ENCODE measurements around the gene AFG3L2.
A peak's percentile ranks its signal among the peaks of the same experiment; 100 is the strongest.

AFG3L2 gene

DNA sequence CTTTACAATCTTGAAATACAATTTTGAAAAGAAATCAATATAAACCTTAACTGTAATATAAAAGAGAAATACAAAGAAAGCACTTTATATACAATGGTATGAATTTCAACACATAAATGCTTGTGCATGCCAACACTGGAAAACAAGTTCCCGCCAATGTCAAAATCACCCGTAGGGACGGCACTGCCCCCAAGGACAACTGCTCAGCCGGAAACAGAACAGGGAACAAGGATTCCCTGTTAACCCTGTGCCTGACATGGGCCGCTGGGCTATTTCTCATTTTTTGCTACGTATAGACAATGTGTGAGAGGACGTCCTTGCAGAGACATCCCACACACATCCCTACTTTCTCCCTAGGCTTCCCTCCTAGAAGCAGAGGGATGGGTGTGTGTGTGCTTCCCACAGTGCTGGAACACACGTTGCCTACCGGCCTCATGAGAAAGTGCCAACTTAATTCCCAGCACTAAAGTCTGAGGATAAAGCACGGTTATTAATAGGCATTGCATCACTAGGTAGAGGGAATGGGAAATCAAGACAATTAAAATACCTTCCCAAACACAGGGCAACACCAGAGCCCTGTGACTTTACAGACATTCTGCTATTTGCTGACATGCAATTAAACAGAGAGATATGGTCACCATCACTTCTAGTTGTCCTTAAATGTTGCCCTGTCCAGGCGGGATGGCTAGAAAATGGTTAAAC, 14.4 kb downstream of the AFG3L2 start:
- no peak for DNase-seq (ENCODE audit: low read depth in 2 of 3, low spot score in 2 of 3)

DNA sequence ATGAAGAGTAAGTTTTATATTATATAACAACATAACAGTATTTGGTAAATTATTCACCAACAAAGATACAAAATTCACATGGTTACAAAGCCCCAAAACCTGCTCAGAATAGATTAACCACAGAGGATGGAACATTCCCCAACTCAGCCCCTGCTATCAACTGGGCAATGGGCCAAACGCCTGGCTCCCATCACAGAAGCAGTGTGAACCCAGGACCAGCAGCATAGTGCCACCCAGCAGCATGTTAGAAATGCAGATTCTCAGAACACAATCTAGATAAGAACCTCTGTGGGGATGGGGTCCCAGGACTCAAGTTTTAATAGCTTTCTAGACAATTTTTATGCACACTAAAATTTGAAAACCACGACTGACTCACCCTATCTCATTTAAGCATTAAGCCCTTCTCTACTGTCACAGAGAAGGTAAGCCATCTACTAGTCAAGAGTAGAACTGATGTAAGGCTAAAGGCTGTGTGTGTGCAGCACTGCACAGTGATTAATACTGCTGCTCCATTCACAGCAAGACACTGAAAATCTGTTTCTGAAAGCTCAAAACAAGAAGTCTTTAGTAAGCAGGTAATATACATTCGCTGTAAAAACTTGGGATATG, 15.2 kb downstream of the AFG3L2 start:
- DNase-seq (ENCODE audit: low read depth in 2 of 3, low spot score in 2 of 3) = no peak

GRCh38 chr18:12359515-12359927, 17.5 kb downstream of the AFG3L2 start:
- DNase-seq (ENCODE audit: low read depth in 2 of 3, low spot score in 2 of 3) = no peak

DNA sequence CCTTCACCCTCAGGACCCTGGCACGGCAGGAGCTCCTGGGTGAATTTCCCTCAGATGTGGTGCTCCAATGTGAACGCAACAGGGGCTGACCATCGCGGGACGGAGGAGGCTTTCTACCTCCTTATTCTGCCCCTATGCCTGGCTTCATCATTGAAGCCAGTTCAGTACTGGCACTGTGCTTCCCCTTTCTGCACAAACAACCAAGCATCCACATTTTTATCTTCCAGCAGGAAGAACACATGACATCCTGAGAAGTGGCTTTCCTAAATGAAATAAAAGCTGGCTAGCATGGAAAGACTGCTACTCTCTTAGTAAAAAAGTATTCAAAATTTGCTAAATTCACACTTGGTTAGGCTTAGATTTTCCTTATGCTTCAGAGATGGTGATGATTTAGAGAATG, 24.8 kb downstream of the AFG3L2 start:
- DNase-seq (ENCODE audit: low read depth in 2 of 3, low spot score in 2 of 3) = no peak

DNA sequence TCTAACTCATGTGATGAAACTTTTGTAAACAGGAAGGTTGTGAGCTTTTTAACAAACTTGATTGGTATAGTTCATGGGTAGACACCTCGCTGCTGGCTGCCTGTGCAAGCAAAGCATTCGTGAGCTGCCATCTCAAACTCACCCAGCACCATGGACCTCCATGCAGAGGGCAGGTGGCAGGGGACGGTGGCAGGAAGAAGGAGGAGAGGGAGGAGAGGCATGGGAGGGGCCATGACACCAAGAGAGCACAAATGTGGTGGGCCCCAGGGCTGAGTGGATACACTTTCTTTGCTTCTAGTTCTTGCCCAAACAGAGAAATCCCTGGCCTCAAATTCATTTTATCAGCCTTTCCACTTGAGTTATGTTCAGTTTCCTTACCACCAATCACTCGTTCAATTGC, 29.1 kb downstream of the AFG3L2 start:
- no peak for DNase-seq (ENCODE audit: low read depth in 2 of 3, low spot score in 2 of 3)

DNA sequence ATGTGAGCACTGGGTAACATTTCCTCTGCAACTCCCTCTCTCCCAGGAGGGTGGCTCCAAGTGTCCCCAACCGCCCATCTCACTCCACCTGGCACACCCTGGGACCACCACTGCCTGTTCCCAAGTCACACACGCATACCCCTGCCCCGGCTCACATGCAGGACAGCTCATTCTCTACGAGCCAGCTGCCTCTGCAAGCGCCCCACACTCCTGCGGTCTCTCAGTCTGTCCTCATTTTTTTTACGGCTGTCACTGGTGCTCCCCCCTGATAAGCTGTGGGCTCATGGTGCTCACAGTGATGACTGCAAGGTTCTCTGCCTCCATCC, 30.8 kb downstream of the AFG3L2 start:
- no peak for DNase-seq (ENCODE audit: low read depth in 2 of 3, low spot score in 2 of 3)

GRCh38 chr18:12345491-12346239, 31.4 kb downstream of the AFG3L2 start:
- no peak for DNase-seq (ENCODE audit: low read depth in 2 of 3, low spot score in 2 of 3)

- DNase-seq (ENCODE audit: low read depth in 2 of 3, low spot score in 2 of 3) = no peak
Observed at GRCh38 chr18:12342661-12343060, 34.4 kb downstream of the AFG3L2 start.

GRCh38 chr18:12340945-12341660, 35.9 kb downstream of the AFG3L2 start:
- no peak for DNase-seq (ENCODE audit: low read depth in 2 of 3, low spot score in 2 of 3)

DNA sequence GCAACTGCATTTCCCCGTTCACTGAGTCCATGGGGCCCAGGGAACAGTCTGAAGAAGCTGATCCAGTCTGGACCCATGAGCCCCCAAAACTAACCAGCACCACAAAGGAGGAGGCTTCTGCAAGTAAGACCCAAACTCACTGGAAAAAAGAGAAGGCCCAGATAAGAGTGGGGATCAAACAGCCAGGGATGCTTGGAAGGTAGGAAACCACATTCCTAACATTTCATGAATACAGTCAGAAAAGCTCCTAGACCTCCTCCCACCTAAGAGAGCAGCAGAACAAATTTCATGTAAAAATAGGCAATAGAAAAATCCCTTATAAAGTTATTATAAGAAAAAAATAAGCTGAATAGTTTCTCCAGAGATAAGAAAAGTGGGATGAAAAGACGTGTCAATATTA, 38.6 kb downstream of the AFG3L2 start:
- no peak for DNase-seq (ENCODE audit: low read depth in 2 of 3, low spot score in 2 of 3)

DNA sequence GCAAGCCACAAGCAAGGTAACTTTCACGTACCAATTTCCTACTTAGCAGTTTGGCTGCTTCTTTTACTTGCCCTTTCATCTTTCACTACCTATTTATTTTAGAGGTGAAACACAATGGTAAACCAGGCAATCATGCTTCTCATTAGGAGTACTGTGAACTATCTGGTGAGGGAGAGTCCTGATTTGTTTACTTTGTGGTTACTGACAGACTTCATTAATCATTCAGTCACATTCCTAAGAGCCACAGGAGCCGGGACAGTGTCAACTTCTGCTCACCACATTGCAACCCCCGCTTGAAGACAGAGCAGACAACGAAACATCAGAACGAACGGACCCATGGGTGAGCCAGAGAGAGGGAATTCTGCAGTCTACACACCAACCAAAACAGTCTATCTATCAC, 40.1 kb downstream of the AFG3L2 start:
- DNase-seq (ENCODE audit: low read depth in 2 of 3, low spot score in 2 of 3) = no peak

DNA sequence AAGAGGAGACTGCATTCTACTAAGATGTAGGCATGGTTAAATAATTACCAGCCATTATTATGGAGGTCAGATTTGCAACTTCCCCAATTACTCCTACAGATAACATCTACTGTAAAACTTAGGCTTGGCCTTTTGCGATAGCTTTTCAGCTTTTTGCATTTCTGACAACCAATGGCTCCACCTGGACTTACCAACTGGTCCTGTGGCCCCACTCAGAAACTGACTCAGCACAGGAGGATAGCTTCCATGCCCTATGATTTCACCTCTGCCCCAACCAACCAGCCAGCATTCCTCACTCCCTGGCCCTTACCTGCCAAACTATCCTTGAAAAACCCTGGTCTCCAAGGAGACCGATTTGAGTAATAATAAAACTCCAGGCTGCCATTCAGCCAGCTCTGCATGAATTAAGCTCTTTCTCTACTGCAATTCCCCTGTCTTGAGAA, 40.8 kb downstream of the AFG3L2 start:
- DNase-seq (ENCODE audit: low read depth in 2 of 3, low spot score in 2 of 3) = no peak

GRCh38 chr18:12335503-12335902, 41.5 kb downstream of the AFG3L2 start:
- DNase-seq (ENCODE audit: low read depth in 2 of 3, low spot score in 2 of 3) = no peak

DNA sequence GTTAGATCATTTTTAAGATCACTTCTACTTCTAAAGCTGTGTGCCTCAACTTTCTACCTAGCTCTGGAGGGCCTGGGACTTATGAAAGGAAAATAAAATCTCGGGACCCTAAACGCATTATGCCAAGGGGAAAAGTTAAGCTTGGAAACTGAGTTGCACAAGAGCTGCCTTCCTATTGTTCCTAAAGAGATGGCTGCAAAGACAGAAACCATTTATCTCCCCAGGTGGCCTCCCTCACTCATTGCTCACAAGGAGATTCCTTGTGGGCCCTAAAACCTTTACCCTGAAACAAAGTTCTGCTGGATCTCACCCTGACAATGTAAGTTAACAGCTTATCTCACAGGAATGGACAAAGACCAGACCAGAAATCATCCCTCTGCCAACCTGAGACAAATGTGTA, 42.2 kb downstream of the AFG3L2 start:
- no peak for DNase-seq (ENCODE audit: low read depth in 2 of 3, low spot score in 2 of 3)

DNA sequence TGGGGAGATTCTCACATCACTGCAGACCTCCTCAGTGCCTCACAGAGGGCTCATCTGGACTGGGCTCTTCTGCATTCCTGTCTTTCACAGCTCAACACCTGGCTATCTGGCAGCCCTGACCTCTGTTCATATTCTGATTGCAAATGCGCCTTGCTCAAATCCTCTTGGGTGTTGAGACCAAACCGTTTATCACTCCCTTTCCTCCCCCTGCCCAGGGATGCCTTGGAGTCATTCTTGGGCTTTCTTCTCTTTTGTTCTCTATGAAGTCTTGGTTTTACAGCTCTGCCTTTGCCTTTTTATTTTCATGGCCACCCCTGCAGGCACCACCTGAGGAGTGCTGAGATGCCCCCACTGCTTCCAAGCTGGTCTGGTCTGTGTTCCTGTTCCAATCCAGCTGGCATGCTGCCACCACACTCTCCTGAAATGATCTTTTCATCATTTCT, 42.6 kb downstream of the AFG3L2 start:
- no peak for DNase-seq (ENCODE audit: low read depth in 2 of 3, low spot score in 2 of 3)

DNA sequence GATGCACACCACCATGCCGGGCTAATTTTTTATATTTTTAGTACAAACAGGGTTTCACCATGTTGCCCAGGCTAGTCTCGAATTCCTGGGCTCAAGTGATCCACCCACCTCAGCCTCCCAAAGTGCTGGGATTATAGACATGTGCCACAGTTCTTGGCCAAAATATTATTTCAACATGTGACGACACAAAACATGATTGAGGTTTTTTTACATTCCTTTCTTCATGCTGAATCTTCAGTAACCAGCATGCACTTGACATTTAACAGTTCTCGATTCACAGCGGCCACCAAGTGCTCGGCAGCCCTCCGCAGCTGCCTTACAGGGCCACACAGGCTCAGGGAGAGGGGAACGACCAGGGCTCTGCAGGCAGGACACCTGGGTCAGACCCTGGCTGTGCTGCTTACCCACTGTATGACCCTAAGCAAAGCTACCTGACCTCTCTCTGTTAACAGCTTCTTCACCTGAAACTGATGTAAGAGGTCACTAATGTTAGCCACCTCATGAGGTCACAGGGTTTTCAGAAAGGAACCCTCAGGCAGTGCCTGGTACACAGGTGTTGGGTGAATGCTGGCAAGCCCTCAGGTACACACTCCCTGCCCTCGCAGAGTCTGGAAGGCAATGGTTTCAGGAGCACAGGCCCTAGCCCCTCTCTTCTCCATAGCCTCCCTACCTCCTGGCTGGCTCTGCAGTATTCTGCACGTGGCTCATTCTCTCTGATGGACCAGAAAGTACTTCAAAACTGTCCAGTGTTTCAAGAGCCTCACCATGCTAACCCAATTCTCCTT, 43.3 kb downstream of the AFG3L2 start:
- DNase-seq (ENCODE audit: low read depth in 2 of 3, low spot score in 2 of 3) = no peak

DNA sequence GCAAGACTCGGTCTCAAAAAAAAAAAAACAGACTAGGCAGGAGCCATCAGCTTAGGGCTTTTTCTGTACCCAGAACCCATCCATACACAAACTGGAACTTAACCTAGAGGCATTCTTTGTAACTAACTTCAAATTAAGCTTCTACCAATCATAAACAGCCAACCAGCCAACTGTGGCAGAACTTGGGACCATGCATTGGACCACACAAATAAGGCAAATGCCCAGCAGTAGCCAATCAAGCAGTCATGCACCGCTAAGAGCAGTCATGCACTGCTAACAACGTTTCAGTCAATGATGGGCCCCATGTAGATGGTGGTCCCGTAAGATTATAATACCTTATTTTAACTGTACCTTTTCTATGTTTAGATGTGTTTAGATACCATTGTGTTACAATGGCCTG, 46.3 kb downstream of the AFG3L2 start:
- DNase-seq (ENCODE audit: low read depth in 2 of 3, low spot score in 2 of 3) = no peak

GRCh38 chr18:12329125-12329698, 47.8 kb downstream of the AFG3L2 start:
- DNase-seq (ENCODE audit: low read depth in 2 of 3, low spot score in 2 of 3) = no peak

DNA sequence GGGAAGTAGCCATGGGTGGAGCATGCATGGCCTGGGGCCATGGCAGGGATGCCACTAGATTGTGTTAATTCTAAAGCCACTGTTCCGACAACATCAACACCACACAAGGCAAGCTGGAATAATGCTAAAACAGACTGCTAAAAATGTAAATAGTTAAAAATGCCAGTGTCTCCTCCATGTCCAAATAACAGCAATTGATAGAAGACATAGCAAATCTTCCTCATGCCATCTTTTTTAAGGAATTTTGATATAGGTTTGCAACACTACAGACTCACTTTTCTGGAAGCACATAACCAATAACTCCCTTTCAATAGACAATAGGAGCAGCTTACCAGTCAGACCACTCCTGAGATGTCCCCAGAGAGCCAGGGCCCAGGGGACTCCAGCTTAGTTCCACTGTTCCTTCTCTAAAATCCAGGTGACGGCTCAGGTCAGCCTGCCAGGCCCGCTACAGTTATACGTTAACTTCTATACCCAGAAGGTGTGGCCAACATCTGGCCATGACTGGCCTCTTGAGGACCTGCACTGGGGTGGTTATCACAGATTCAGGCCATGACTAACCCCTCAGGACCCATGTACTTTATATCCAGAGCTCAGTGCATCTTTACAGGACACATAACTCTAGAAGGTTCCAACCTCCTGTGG, 48.7 kb downstream of the AFG3L2 start:
- no peak for DNase-seq (ENCODE audit: low read depth in 2 of 3, low spot score in 2 of 3)

DNA sequence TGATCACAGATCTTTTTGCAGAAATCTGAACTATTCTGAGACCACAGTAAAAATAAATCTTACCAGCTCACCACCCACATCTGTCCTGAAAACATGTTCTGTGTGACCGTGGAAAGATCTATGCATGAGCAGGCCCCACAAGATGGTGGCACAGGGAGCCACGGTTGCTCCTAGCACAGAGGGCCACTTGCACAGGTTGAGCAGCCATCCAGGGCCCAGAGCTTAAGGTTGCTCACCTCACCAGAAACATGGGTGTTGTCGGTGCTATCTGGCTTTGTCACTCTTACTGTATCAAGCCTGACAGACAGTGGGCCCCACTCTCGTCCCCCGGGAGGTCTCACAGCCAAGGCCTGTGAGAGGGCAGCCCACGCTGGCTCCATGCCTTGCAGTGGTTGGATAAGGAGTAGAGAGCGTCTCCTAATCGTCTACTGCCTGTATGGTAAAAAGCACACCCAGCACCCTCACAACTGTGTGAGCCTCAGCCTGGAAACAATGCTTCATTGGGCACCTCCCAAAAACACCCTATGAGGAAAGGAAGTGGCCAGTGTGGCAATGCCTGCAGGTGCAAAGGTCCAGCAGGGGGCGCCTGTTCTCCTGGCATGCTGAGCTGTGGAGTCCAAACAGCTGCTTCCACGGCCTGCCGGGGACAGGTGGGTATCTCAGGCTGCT, 49.4 kb downstream of the AFG3L2 start:
- DNase-seq (ENCODE audit: low read depth in 2 of 3, low spot score in 2 of 3) = peak; percentile 40 to 76 (median 49)

All from activated CD8-positive, alpha-beta memory T cell treated with anti-CD3 and anti-CD28 coated beads for 48 hours (primary cell).